Endodermal cell (in vitro differentiated cells): Measurements from ENCODE around the gene PPM1A. TPM values are rescaled to one million over a fixed set of nuclear protein-coding genes. Genes with fewer than 3 reads are reported as not detected.

Experiments
- DNase-seq: peaks from one replicate; pipeline ENCODE4 v3.0.0-alpha.2; 2017
- H3K27ac ChIP-seq: 2 replicates; pipeline ENCODE4 v1.5.1; 2013; ENCODE audit warnings: mild to moderate bottlenecking, low read depth, low read length, moderate library complexity
- H3K27me3 ChIP-seq: 2 replicates; pipeline ENCODE4 v1.6.1; 2013; ENCODE audit warnings: mild to moderate bottlenecking, low read length, moderate library complexity; ENCODE audit not compliant: insufficient read depth, control insufficient read depth, poor library complexity, severe bottlenecking
- H3K36me3 ChIP-seq: 2 replicates; pipeline ENCODE4 v1.7.0; 2013; ENCODE audit warnings: mild to moderate bottlenecking, low read length, moderate library complexity; ENCODE audit not compliant: control insufficient read depth, insufficient read depth
- H3K4me1 ChIP-seq: one replicate; pipeline ENCODE4 v1.7.0; 2013; ENCODE audit warnings: low read length; ENCODE audit not compliant: control insufficient read depth, insufficient read depth
- H3K4me3 ChIP-seq: 2 replicates; pipeline ENCODE4 v1.5.1; 2013; ENCODE audit warnings: mild to moderate bottlenecking, low read length, moderate library complexity
- H3K9ac ChIP-seq: 2 replicates; pipeline ENCODE4 v1.6.1; 2013; ENCODE audit warnings: mild to moderate bottlenecking, low read length, moderate library complexity; ENCODE audit not compliant: poor library complexity, severe bottlenecking; ENCODE audit errors: extremely low read depth
- H3K9me3 ChIP-seq: 2 replicates; pipeline ENCODE4 v1.6.1; 2013; ENCODE audit warnings: mild to moderate bottlenecking, low read length, moderate library complexity; ENCODE audit not compliant: control insufficient read depth
- H3K27ac Mint-ChIP-seq: 2 replicates; pipeline ENCODE4 v1.8.0; 2020; ENCODE audit warnings: mixed read lengths
- H3K27me3 Mint-ChIP-seq: 2 replicates; pipeline ENCODE4 v1.8.0; 2021; ENCODE audit warnings: mild to moderate bottlenecking, mixed read lengths; ENCODE audit not compliant: insufficient read depth
- H3K36me3 Mint-ChIP-seq: 2 replicates; pipeline ENCODE4 v1.8.0; 2020; ENCODE audit warnings: low read depth, mixed read lengths
- H3K4me1 Mint-ChIP-seq: 2 replicates; pipeline ENCODE4 v1.8.0; 2020; ENCODE audit warnings: mixed read lengths
- H3K4me3 Mint-ChIP-seq: 2 replicates; pipeline ENCODE4 v1.8.0; 2020; ENCODE audit warnings: mild to moderate bottlenecking, moderate library complexity, mixed read lengths
- H3K9me3 Mint-ChIP-seq: 2 replicates; pipeline ENCODE4 v1.8.0; 2020; ENCODE audit warnings: mild to moderate bottlenecking, mixed read lengths
- WGBS, 2 experiments: methylation state at CpG; one replicate each; pipeline versions ENCODE4 v1.1.5 to v1.1.7; 2013; ENCODE audit warnings: missing lambda C conversion rate in 2 of 2, mixed read lengths in 1 of 2; ENCODE audit not compliant: insufficient coverage in 1 of 2, insufficient read length in 1 of 2; 5-methylcytosine and 5-hydroxymethylcytosine counted together
- total RNA-seq, 2 donors: library from RNA; stranded (reverse); fragmentation: NEBNext Ultra II Directional in 1 of 2; extraction: Animal tissue kit (Norgen Biotek cat#: 25700) in 1 of 2; gene quantifications; 2 replicates in 1 of 2; 3 replicates in 1 of 2; pipeline ENCODE4 v1.2.1, GENCODE V29; 2021
- TF ChIP-seq, protein P1 (sequence below): fragments of 200-600 bp; sonication (generic); conservative IDR thresholded peaks from 2 replicates; pipeline ENCODE4 v1.5.0; 2021; ENCODE audit warnings: antibody characterized with exemption, mild to moderate bottlenecking

PPM1A gene
- total RNA-seq, 2 donors from 2014 or later, result 38.9 to 42.9 TPM

DNA sequence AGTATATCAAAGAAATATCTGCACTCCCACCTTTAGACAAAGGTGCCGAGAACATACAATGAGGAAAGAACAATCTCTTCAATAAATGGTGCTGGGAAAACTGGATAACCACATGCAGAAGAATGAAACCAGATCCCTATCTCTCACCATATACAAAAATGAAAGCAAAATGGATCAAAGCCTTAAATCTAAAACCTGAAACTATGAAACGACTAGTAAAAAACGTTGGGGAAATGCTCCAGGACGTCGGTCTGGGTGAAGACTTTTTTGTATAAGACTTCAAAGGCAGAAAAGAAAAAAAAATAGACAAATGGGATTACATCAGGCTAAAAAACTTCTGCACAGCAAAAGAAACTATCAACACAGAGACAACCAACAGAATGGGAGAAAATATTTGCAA, 83.8 kb downstream of the PPM1A start:
- peaks cover 12% of the 10 kb centered on the region for H3K27me3 Mint-ChIP-seq
- Histone ChIP-seq H3K27me3 (peaks cover 13% of the 10 kb centered on the region), H3K9ac (no peak overlapping the region), H3K4me3 (no peak overlapping the region), H3K36me3 (no peaks in the 10 kb centered on the region), H3K4me1 (no peaks in the 10 kb centered on the region), H3K27ac (no peak overlapping the region), H3K9me3 (no peaks in the 10 kb centered on the region)
- no peak overlapping the region for H3K4me3 Mint-ChIP-seq
- WGBS, 2 experiments, result 77% methylated on average over 5 of the region's 5 CpGs; no CpG with 5 or more reads in 1 of the 2 experiments
- no peaks in the 10 kb centered on the region for H3K36me3 Mint-ChIP-seq
- DNase-seq, result no peak
- TF ChIP-seq, protein P1, sequence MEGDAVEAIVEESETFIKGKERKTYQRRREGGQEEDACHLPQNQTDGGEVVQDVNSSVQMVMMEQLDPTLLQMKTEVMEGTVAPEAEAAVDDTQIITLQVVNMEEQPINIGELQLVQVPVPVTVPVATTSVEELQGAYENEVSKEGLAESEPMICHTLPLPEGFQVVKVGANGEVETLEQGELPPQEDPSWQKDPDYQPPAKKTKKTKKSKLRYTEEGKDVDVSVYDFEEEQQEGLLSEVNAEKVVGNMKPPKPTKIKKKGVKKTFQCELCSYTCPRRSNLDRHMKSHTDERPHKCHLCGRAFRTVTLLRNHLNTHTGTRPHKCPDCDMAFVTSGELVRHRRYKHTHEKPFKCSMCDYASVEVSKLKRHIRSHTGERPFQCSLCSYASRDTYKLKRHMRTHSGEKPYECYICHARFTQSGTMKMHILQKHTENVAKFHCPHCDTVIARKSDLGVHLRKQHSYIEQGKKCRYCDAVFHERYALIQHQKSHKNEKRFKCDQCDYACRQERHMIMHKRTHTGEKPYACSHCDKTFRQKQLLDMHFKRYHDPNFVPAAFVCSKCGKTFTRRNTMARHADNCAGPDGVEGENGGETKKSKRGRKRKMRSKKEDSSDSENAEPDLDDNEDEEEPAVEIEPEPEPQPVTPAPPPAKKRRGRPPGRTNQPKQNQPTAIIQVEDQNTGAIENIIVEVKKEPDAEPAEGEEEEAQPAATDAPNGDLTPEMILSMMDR, result no peak
- H3K27ac Mint-ChIP-seq, result no peak overlapping the region
- H3K4me1 Mint-ChIP-seq, result peaks cover 9% of the 10 kb centered on the region
- H3K9me3 Mint-ChIP-seq, result no peaks in the 10 kb centered on the region

DNA sequence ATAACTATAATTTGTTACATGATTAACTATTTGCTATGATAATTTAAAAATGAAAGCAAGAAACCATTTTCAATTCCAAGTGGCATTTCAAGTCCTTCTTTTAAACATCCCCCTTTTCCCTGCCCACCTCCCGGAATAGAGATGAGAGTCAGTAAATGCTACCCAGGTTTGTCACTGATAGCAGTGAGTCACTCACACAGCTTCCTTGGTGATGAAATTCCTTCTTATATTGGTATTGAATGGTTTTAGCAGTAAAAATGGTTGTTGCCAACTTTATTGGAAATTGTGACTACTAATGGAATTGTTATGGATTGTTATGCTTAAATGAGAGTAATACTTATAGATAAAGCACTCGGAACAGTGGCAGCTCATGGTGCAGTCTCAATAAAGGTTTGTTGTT, 90.5 kb downstream of the PPM1A start:
- no peaks in the 10 kb centered on the region for H3K9me3 ChIP-seq
- Mint-ChIP-seq H3K27ac (no peak overlapping the region), H3K4me1 (no peaks in the 10 kb centered on the region), H3K36me3 (no peaks in the 10 kb centered on the region), H3K4me3 (no peak overlapping the region), H3K9me3 (peaks cover 3% of the 10 kb centered on the region), H3K27me3 (peaks cover 9% of the 10 kb centered on the region)
- DNase-seq, result no peak
- no peak overlapping the region for H3K27ac ChIP-seq
- 100% methylated on average over 1 to 2 of the region's 2 CpGs for WGBS, 2 experiments
- H3K36me3 ChIP-seq, result no peaks in the 10 kb centered on the region
- no peaks in the 10 kb centered on the region for H3K4me1 ChIP-seq
- H3K4me3 ChIP-seq, result no peak overlapping the region
- no peak overlapping the region for H3K9ac ChIP-seq
- H3K27me3 ChIP-seq, result no peaks in the 10 kb centered on the region
- TF ChIP-seq, protein P1, result no peak

DNA sequence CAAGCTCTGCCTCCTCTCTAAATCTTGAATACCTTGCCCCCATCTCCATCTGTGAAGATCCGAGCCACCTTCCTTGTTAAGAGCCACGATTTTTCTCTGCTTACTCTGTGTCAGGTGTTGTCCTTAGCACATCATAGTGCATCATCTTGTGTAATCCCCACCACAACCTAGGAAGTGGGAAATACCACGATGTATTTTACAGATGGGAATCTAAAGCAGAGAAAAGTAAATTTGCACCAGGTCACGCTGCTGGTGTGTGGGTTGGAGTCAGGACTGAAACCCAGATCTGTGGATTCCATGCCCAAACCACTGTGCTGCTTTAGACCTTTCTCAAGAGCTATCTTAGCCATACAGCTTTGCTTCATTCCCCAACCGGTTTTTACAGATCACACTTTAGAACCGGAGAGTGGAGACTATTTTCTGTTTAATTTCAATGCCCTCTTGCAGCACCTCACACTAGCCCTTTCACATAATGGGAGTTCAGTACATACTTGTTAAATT, 94.6 kb downstream of the PPM1A start:
- no peaks in the 10 kb centered on the region for H3K27me3 ChIP-seq
- H3K36me3 Mint-ChIP-seq, result no peaks in the 10 kb centered on the region
- H3K27ac ChIP-seq, result no peak overlapping the region
- H3K9me3 ChIP-seq, result no peaks in the 10 kb centered on the region
- H3K4me3 ChIP-seq, result no peak overlapping the region
- no peak overlapping the region for H3K4me3 Mint-ChIP-seq
- no peaks in the 10 kb centered on the region for H3K4me1 ChIP-seq
- no peak for DNase-seq
- no peaks in the 10 kb centered on the region for H3K4me1 Mint-ChIP-seq
- no peak overlapping the region for H3K27ac Mint-ChIP-seq
- no peaks in the 10 kb centered on the region for H3K36me3 ChIP-seq
- peaks cover 3% of the 10 kb centered on the region for H3K9me3 Mint-ChIP-seq
- H3K9ac ChIP-seq, result no peak overlapping the region
- 92 to 93% methylated on average over 4 to 6 of the region's 6 CpGs for WGBS, 2 experiments
- TF ChIP-seq, protein P1, result no peak
- no peaks in the 10 kb centered on the region for H3K27me3 Mint-ChIP-seq
